GM15510 (cell line): ENCODE measurements around the gene YES1.

ENCODE experiments used
- POLR2A ChIP-seq: IDR thresholded peaks from 3 replicates; pipeline ENCODE4 v1.6.1; 2011; ENCODE audit warnings: borderline replicate concordance; ENCODE audit not compliant: insufficient read length; ENCODE audit errors: extremely low read depth

Gene YES1

DNA sequence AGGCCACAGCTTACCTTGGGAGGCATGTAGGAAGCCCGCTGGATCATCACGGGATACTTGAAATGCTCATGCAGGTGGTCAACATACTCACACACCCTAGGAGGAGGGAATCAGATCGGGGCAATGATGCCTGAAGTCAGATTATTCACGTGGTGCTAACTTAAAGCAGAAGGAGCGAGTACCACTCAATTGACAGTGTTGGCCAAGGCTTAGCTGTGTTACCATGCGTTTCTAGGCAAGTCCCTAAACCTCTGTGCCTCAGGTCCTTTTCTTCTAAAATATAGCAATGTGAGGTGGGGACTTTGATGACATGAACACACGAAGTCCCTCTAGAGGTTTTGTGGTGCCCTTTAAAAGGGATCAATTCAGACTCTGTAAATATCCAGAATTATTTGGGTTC, 136.7 kb downstream of the YES1 start:
- TF ChIP-seq POLR2A, result no peak

DNA sequence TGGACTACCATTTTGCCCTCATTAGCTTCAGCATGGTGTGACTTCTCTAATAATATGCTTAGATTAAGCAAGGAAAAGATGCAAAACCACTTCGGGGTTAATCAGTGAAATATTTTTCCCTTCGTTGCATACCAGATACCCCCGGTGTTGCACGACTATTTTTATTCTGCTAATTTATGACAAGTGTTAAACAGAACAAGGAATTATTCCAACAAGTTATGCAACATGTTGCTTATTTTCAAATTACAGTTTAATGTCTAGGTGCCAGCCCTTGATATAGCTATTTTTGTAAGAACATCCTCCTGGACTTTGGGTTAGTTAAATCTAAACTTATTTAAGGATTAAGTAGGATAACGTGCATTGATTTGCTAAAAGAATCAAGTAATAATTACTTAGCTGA, 138.3 kb downstream of the YES1 start:
- TF ChIP-seq POLR2A, result no peak

DNA sequence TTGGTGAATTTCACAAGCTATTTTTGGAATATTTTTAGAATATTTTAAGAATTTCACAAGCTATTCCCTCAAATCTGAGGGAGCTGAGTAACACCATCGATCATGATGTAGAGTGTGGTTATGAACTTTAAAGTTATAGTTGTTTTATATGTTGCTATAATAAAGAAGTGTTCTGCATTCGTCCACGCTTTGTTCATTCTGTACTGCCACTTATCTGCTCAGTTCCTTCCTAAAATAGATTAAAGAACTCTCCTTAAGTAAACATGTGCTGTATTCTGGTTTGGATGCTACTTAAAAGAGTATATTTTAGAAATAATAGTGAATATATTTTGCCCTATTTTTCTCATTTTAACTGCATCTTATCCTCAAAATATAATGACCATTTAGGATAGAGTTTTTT, 138.7 kb downstream of the YES1 start:
- TF ChIP-seq POLR2A, result no peak
